ENCODE data around the gene GAS7.

GAS7 gene

GRCh38 chr17:10200016-10200415, 1.6 kb upstream of the GAS7 start:
- no peak for DNase-seq

GRCh38 chr17:10197721-10198508, 491 bp downstream of the GAS7 start:
- no peak for DNase-seq

- DNase-seq: no peak
These were observed 1.1 kb downstream of the GAS7 start for GRCh38 chr17:10197362-10197720.

GRCh38 chr17:10196941-10197340, 1.5 kb downstream of the GAS7 start:
- DNase-seq: no peak

- DNase-seq: no peak
These were observed 2.0 kb downstream of the GAS7 start for GRCh38 chr17:10196384-10196895.

- no peak for DNase-seq
These were observed 3.2 kb downstream of the GAS7 start for GRCh38 chr17:10195090-10195805.

- no peak for DNase-seq
These were observed 4.8 kb downstream of the GAS7 start for GRCh38 chr17:10193632-10194031.

- no peak for DNase-seq
These were observed 5.4 kb downstream of the GAS7 start for GRCh38 chr17:10192972-10193371.

- DNase-seq: no peak
These were observed 5.9 kb downstream of the GAS7 start for GRCh38 chr17:10192461-10192860.

GRCh38 chr17:10187456-10187855, 10.9 kb downstream of the GAS7 start:
- DNase-seq: no peak

GRCh38 chr17:10186771-10187410, 11.5 kb downstream of the GAS7 start:
- no peak for DNase-seq

GRCh38 chr17:10183931-10184930, 14.2 kb downstream of the GAS7 start:
- DNase-seq: no peak

- DNase-seq: no peak
These were observed 15.6 kb downstream of the GAS7 start for GRCh38 chr17:10182785-10183184.

- DNase-seq: no peak
These were observed 19.9 kb downstream of the GAS7 start for GRCh38 chr17:10178506-10178991.

- DNase-seq: no peak
These were observed 20.4 kb downstream of the GAS7 start for GRCh38 chr17:10177913-10178505.

GRCh38 chr17:10177131-10177912, 21.1 kb downstream of the GAS7 start:
- DNase-seq: no peak

GRCh38 chr17:10173913-10174312, 24.5 kb downstream of the GAS7 start:
- no peak for DNase-seq

- DNase-seq: no peak
These were observed 25.6 kb downstream of the GAS7 start for GRCh38 chr17:10172778-10173177.

GRCh38 chr17:10172241-10172741, 26.1 kb downstream of the GAS7 start:
- no peak for DNase-seq

- DNase-seq: no peak
These were observed 26.8 kb downstream of the GAS7 start for GRCh38 chr17:10171581-10171981.

GRCh38 chr17:10171122-10171571, 27.3 kb downstream of the GAS7 start:
- no peak for DNase-seq
